GM18526 (cell line): Measurements from ENCODE around the gene DAAM1.
A peak's percentile ranks its signal among the peaks of the same experiment; 100 is the strongest.

Source experiments
- POLR2A ChIP-seq: IDR thresholded peaks from 3 replicates; pipeline ENCODE4 v1.6.1; 2011; ENCODE audit not compliant: insufficient read length; ENCODE audit errors: extremely low read depth

Gene DAAM1

DNA sequence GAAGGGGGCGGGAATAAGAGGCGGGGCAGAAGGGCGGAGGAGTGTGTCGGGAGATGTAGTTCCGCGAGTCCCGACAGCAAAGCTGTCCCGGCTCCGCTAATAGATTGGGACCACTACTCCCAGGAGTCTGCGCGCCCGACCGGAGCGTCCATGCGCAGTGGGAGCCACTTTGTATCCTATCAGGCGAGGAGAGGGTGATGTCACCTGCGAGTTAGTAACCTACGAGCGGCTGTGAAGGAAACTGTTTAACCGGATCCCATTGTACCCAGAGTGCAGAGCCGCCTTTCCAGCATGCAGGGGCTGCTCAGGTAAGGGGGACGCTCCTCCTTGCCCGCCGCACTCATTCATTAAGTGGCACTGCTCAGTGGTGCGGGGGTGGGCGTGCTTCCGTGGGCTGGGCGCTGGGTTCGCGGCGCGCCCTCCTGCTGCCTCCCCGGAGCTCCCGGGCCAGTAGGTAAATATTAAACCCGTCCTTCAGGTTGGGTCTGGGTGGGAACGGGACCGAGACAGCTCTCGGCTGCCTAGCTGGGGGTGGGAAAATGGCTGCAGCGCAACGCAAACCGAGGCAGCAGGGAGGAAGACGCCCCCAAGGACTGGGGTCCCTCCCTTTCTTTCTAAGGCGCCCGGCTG, at the start of gene DAAM1:
Gene DAAM1, plus strand, starts transcription at position 207 of the 630 bp plus-strand sequence. CDS start 74,811 bp downstream, outside the sequence.
- TF ChIP-seq POLR2A = peak; percentile 65

DNA sequence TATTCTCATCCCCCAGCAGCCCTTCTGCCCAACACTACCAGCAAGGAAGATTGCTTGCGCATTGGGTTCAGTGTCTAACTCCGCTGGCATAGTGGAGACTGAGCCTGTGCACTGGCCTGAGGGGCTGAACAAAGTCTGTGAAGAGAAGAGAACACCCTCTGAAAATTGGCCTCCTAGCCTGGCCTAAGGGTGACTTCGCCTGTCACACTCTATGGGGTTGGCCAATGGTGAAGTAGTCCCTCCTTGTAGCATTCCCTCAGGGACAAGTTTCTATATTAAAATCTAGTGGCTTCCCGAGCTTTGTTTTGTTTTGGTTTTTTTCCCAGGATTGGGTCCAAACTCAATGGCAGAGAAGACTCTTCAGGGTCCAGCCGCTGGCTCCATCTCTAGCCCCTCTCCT, 49.1 kb upstream of the DAAM1 start:
- TF ChIP-seq POLR2A = no peak

DNA sequence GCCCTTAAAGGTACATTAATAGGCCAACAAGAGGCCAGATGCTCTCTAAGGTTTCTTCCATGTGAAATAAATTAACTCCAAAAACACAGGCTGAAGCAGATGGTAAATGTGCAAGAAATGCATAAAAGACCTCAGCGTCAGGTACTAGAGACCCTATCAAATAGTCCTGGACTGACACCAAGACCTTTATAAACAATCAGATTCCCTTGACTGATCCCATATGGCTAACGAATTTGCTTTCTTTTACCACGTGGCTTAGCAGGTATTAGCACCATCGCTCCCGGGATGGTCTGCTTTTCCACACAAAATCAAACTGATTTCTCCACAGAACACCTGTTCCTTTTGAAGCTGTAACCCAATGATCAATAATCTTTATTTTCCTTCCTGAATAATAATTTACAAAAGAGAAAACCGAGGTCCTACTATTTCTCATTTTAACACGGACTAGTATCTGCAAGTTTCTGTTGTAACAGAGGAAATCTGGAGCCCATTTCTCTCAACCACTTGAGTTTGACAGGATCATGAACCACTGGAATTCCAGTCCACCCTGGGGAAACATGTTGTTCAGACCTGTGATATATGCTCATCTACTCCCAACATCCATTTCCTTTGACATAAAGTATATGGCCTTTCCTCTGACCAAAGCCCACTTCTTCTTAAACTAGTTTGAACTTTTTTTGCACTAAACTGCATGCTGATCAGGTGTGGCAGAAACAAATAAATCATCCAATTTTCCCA, 48.2 kb upstream of the DAAM1 start:
- TF ChIP-seq POLR2A = no peak

DNA sequence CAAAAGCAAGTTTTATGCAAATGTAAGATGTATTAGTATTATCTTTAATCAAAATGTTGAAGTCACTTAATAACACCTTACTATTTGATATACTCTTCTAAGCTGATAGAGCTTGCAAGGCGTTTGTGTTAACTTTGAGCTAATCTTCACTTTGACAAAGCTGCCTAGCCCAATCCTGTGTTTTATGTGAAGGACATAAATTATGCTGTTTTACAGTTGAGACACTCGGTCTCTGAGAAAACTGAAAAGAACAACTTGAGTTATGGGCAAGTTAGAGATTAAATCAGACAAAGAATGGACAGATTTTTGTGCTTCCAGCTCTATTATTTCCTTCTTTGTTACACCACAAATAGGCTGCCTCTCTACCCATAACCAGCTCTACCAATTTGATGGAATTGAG, 42.0 kb upstream of the DAAM1 start:
- no peak for TF ChIP-seq POLR2A

DNA sequence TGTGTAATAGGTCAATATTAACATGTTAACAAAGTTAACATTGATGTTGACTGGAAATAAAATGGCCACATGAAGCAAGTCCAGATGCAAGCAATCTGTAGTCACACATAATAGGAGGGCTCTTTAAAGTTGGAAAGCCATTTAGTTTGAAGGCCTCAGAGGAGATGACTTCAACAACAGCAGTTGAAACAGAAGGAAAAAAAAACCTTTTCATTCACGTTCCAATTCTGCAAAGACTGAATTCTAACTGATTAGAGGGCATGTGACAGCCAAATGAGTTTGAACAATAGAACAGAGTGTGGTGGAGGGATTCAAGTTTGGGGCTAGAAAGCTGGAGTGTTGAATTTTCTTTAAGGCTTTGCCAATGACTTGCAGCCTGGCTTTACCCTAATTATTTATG, 41.5 kb upstream of the DAAM1 start:
- no peak for TF ChIP-seq POLR2A

- TF ChIP-seq POLR2A = no peak
Measured at GRCh38 chr14:59148334-59148900, 40.0 kb upstream of the DAAM1 start.

DNA sequence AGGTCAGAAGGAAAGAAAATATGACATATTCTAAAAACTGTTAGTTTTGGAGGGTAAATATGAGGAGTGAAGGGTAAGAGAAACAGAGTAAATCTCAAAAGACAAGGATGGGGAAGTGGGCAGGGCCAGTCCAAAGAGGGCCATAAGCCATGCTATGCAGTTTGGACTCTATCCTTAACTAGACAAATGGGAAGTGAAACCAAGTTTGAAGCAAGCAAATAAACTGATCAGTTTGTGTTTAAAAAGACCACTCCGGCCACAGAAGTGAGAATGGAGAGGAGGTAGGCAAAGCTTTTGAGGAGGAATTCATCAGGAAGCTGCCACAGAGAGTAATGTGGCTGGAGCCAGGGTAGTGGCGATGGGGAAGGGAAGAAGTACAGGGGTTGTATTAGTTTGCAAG, 37.5 kb upstream of the DAAM1 start:
- no peak for TF ChIP-seq POLR2A

DNA sequence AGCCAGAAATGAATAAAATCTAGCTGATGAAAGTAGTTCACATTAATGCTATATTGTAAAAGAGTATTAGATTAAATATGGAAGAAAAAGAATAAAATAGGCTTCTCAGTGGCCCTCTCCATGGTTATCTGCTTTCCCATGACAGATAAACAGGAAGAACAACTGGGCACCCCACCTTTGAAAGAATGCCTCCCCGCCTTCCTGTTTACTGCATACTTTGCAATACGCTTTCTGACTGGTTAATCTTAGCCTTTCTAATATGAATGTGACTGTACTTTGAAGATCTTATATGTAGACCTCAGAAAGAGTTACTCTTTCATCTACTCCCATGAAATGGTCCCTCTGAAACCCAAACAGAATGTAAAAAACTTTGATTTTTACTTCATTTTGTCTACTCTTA, 34.1 kb upstream of the DAAM1 start:
- no peak for TF ChIP-seq POLR2A

DNA sequence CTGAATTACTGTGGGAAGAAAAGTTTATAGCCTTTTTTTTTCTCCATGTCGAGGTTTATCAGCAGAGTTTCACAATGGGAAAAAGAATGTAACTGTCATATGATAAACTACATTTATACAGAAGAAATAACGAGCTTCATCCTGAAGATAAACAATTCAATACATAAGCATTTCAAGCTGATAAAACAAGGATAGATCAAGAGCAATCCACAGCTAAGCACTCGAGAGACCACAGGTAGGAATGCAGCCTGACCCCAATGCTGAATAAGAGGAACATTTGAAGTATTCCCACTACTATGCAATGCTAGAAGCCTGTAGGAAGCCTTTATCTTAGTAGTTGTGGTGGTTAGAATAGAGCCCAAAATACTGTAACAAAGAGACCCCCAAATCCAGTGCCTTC, 32.6 kb upstream of the DAAM1 start:
- TF ChIP-seq POLR2A = no peak

GRCh38 chr14:59159169-59159568, 29.3 kb upstream of the DAAM1 start:
- no peak for TF ChIP-seq POLR2A

DNA sequence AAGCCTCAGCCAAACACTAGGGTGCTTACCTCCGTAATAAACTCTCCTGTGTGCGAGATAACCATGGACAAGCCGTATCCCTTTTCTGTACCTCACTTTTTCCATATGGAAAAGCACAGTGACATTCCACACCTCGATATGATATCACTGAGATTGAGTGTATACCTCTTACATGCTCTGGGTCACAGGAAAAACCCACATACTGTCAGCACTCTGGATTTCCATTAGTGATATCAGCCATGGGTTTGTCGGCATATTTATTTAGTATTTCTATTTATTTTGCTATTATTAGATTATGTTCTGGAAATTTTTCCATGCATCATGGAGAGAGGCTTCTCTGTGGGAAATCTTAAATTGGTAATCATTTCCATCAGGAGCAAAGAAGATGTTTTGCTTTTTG, 28.0 kb upstream of the DAAM1 start:
- TF ChIP-seq POLR2A = no peak

GRCh38 chr14:59161561-59162175, 26.8 kb upstream of the DAAM1 start:
- TF ChIP-seq POLR2A = no peak

- no peak for TF ChIP-seq POLR2A
Measured at GRCh38 chr14:59166258-59166657, 22.2 kb upstream of the DAAM1 start.

DNA sequence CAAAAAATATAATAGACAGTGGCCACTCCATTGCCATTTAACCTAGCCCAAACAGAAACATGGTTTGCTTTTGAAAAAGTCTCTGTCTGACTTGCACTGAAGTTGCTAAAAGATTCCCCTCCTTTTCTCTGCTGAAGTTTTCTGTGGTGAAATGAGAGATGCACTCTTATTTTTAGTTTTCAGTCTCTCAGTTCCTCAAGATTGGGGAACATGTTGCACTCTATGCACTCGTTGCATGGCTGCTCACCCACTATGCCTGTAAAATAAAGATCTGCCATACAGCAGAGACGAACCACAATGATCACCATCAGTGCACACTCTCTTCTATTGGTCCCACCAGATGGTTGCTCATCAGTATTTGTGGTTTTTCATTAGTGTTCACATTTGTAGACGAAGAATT, 13.1 kb upstream of the DAAM1 start:
- no peak for TF ChIP-seq POLR2A

GRCh38 chr14:59176765-59177164, 11.7 kb upstream of the DAAM1 start:
- TF ChIP-seq POLR2A = no peak

DNA sequence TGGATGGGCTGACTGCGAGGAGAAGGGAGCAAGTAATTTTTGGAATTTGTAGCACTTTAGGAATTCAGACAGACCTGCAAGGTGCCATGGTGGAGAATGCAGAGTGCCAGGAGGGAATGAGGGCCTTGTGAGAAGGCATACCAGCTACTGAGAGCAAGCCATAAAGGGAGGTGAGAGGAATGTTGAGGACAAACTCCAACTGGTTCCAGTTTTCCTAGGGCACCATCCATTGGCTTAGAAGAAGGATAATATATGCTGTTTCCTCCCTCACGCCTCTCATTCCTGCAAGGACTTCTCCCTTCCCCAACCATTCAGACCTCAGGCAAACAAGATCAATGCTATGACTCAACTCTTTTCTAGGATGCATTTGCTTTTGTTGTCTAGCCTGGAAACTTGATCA, 11.2 kb upstream of the DAAM1 start:
- no peak for TF ChIP-seq POLR2A
